Body of pancreas (tissue), 4 donors: ENCODE measurements around the gene FAM20C.

ENCODE experiments used
- CTCF ChIP-seq, 7 experiments: fragments of 450-650 bp in 4 of 7; fragments of 200-600 bp in 3 of 7; sonication (generic) in 3 of 7; IDR thresholded peaks; one replicate each; pipeline ENCODE4 v1.5.1; 2016 to 2019; ENCODE audit warnings: antibody characterized with exemption in 7 of 7
- POLR2A ChIP-seq, 3 donors: fragments of 450-650 bp; IDR thresholded peaks; one replicate each; pipeline ENCODE4 v1.6.1; 2016; ENCODE audit warnings: antibody characterized with exemption in 3 of 3, mild to moderate bottlenecking in 2 of 3

DNA sequence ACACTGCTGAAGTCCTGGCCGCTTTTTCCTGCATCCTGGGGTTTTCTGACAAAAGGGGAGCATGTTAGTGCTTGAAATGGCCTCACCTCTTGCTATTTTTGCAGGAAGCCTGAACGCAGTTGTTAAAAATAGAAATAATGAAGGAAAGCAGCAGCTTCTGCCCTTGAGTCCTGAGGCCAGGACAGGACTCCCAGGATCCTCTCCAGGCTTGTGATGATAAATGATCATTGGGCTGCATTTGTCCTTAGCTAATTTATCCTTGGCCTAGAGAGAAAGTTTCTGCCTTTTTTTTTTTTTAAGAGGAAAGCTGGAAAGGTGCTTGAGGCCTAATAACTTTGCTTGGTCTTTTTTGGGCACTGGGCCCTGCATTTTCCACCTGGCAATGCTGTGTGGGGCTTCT is 17.7 kb upstream of the FAM20C start:
- TF ChIP-seq CTCF (IDR thresholded peaks at IDR 0.05) = no peak
- TF ChIP-seq POLR2A (IDR thresholded peaks at IDR 0.05) = no peak
